Mononuclear cell (primary cell): ENCODE measurements around the gene ZNF624. TPM values are rescaled to one million over a fixed set of nuclear protein-coding genes. Genes with fewer than 3 reads are reported as not detected.

ENCODE experiments used
- total RNA-seq: library from RNA; depleted of rRNA; stranded (reverse); fragments of >200 nt; gene quantifications from one replicate; pipeline ENCODE4 v1.2.3, GENCODE V29; 2012

Gene ZNF624
- total RNA-seq, 1 donor: 5.2 TPM

Other genes with a start within 250 kb of the ZNF624 start
- gene TRPV2, start 238.3 kb downstream of the ZNF624 start, total RNA-seq: 23.1 TPM
- gene LRRC75A, start 161.7 kb downstream of the ZNF624 start, total RNA-seq: 2.2 TPM
- gene ZNF287, start 84.6 kb downstream of the ZNF624 start, total RNA-seq: 3.3 TPM
- gene CCDC144A, start 36.4 kb upstream of the ZNF624 start, total RNA-seq: 3.8 TPM